ENCODE data around the gene IER5.

The IER5 gene

GRCh38 chr1:181077576-181078242 is 10.8 kb upstream of the IER5 start:
- no peak for DNase-seq

DNA sequence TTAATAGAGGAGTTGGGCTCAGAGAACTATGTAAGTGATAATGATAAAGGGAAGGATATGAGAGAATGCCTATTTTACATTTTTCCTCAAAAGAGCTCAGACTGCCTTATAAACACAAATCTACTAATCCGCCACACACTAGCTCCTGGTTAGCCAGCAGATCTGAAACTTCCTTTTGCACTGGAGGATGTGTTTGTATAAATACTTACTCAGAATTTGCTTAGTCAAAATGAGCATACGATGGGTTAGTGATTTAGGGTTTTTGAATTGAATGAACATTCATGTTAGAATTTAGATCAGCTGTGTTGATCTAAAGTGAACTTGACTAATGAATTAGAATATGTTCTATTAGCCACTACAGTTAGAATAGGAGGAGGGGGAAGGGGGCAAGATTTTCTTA is 9.1 kb upstream of the IER5 start:
- no peak for DNase-seq

DNA sequence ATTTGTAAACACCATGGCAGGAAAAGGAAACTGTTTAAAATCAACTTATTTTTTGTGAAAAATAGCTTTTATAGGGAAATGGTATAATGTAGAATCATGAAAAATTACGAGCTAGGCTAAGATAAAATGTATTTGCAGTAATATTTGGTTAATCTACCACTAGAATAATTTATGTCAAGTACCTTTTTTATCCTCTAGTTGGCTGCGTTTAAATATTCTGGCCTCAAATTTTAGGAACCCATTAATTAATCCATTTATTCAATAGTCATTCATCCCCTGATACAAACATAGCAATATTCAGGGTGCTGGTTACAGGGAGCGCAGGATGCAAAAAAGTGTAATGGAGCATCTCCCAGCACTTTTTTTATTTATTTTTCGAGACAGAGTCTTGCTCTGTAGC is 8.6 kb upstream of the IER5 start:
- DNase-seq, result no peak

DNA sequence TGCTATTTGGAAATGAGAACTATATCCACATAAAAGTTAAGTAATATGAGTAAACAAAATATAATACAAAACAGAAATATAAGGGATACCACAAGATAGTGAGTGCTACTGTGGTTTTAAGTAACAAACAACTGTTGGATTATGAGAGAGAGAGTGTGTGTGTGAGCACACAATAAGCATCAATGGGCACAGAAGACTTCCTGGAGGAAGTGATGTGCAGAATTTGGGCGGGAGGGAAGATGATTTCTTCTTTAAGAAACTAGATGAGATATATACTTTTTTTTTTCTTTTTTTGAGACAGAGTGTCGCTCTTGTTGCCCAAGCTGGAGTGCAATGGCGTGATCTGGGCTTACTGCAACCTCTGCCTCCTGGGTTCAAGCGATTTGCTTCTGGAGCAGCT is 7.9 kb upstream of the IER5 start:
- no peak for DNase-seq

DNA sequence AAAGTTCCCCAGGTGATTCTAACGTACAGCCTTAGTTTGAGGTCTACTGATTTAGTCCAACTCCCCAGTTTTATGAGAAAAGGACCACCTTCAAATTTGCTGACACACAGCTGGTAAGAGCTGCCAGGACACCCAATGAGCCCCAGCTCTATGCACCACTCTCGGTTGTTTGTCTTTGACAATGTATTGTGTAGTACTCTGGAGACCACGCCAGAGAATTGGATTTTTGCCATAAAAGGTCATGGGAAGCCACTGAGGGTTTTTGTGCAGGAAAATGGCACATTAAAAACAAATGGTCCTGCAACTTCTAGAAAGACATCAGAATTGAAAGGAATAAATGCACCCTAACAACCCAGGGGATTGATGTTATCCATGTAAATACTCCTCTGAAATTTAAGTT is 7.1 kb upstream of the IER5 start:
- DNase-seq, result no peak

GRCh38 chr1:181083842-181084605 is 4.5 kb upstream of the IER5 start:
- DNase-seq, result peak; percentile 28

GRCh38 chr1:181084606-181084969 is 3.9 kb upstream of the IER5 start:
- DNase-seq, result no peak

DNA sequence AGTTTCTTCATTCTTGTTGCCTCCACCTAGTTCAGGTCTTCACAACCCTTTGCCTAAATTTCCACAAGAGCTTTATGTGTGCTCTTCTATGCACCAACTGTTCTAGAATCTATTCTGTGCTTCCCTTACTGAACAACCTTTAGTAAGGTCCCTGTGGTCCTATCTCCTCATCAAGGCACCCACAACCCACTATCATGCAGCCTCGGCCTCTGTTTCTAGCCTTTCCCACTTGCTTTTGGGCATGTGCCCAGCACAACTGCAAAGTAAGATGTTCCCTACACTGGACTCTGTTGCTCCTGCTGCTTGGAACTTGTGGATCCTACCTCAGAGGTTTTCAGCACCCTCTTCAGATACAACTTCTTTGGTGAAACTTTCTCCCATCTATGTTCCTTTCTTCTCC is 2.4 kb upstream of the IER5 start:
- no peak for DNase-seq

DNA sequence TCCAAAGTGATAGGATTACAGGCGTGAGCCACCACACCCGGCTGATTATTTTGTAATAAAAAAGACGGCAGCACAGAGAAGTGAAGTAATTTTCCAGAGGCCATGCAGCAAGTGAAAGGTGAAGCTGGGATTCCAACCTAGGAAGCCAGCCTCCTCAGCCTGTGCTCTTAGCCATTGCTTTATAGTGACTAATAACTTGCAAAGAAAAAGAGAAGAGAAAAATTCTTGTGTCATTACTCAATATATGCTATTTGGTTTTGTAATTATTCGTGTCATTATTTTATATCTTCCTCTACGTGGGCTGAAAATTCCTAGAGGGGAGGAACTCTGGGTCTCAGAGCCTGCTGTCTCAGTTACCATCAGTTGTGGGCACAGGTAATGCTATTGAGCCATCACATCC is 1.6 kb upstream of the IER5 start:
- no peak for DNase-seq

- DNase-seq, result no peak
Observed at GRCh38 chr1:181087400-181087901, 1.0 kb upstream of the IER5 start.

GRCh38 chr1:181089017-181089675 is 646 bp downstream of the IER5 start:
- no peak for DNase-seq

- DNase-seq, result peak; percentile 70
Observed at GRCh38 chr1:181089676-181090544, 1.4 kb downstream of the IER5 start.

DNA sequence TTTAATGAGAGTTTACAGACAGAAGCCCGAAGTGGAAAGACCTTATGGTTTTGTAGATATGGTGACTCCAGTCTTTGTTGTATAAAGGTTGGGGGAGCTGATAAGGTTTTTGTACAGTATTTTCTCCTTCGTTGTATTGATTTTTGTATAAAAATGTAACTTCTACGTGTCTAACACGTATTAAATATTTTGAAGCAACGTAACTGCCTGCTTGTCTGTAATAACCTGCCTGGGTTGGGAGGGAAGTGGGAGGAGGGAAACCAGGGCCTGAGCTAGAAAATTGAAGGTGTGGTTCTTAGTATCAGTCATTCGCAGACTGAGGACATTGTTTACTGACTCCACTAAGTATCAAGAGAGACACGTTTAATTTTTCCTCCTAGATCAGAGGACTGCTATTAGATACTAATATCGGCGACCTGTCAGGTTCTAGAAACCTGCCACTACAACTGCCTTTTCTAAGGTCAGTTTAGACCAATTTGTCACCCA is 2.2 kb downstream of the IER5 start:
- DNase-seq, result no peak

DNA sequence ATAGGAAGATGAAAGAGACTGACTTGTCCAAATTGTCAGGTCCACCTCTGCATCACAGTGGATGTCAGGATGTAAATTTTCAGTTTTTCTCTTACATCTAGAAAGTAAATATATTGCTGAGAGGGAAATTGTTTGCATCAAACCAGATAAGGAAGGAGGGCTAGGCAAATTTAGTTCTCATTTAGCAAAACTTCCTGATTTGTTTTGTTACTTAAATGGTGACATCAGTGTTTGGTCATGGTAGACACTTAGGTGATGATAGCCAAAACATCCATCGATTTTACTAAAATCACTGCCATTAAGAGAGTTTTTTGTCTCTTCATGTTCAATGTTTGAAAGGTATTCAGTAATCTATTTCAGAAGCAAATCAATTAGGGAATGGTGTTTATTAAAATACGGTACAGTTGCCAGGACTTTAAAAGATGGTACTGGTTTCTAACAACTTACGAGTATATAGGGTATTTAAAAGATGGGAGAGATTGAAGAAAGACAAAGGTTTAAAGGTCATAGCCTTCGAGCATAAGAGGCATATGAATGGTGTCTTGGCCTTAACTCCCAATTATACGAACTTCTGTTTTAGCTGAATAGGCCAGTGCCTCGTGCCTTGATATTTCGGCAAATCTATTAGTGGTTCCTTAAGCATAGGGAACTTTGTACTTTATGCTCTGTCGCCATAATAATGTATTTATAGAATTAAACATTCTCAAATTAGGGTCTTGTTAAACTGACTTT is 3.0 kb downstream of the IER5 start:
- DNase-seq, result no peak

GRCh38 chr1:181092056-181092455 is 3.6 kb downstream of the IER5 start:
- no peak for DNase-seq

- no peak for DNase-seq
Observed at GRCh38 chr1:181092883-181093458, 4.5 kb downstream of the IER5 start.

- DNase-seq, result no peak
Observed at GRCh38 chr1:181094416-181095212, 6.1 kb downstream of the IER5 start.

- DNase-seq, result no peak
Observed at GRCh38 chr1:181095260-181095659, 6.8 kb downstream of the IER5 start.

- no peak for DNase-seq
Observed at GRCh38 chr1:181095763-181096184, 7.3 kb downstream of the IER5 start.

DNA sequence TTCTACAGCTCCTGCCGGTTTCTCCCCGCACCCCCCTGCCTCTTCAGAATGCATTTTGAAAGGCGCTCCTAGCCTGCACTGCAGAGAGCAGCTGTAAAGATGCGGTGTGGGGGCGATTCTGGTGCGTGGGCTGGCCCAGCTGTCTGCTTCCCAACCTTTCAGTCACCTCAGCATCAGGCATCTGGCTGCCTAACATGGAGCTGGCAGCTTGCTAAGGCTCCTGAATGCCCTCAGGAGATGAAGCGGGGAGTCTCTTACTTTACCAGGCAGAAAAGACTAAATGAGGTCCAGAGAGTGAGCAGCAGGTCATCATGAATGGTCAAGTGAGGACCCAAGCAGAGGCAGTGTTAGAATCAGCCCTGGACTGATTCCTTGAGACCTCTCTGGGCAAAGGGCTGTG is 8.7 kb downstream of the IER5 start:
- no peak for DNase-seq
